Measurements from ENCODE around the gene SPTY2D1. TPM values are rescaled to one million over a fixed set of nuclear protein-coding genes. Genes with fewer than 3 reads are reported as not detected.

The SPTY2D1 gene
- total RNA-seq, 3 donors from 2014 or later (not counting 1 experiment from before 2014, with no cell fraction given) = 58.6 to 62.5 (median 62.0) TPM

DNA sequence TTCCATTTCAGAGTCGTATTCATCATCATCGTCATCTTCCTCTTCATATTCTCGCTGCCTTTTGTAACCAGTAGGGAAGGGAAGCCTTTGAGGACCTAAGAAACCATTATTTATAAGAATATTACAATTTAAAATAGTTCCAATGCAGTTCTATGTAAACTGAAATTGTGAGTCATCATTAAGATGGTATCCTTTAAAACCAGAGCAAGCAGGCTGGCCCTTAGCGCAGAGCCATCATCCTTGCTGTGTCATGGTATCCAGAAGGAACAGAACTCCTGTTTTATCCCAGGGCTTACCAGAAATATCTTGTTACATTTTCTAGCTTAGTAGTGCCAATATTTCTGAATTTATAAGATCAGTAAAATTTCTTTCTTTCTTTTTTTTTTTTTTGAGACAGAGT, 21.7 kb downstream of the SPTY2D1 start:
- Histone ChIP-seq H3K36me3 (ENCODE audit: control insufficient read depth, insufficient read depth, low read length) (peaks cover 69% of the 10 kb centered on the region), H3K27ac (ENCODE audit: low read length) (no peak overlapping the region), H3K27me3 (ENCODE audit: control insufficient read depth, insufficient read depth, low read length) (no peaks in the 10 kb centered on the region), H3K4me3 (ENCODE audit: low read length) (no peak overlapping the region), H3K4me1 (ENCODE audit: control insufficient read depth, insufficient read depth, low read length) (peaks cover 4% of the 10 kb centered on the region), H3K9me3 (ENCODE audit: control insufficient read depth, insufficient read depth, low read length) (no peaks in the 10 kb centered on the region)
- TF ChIP-seq, protein P1, sequence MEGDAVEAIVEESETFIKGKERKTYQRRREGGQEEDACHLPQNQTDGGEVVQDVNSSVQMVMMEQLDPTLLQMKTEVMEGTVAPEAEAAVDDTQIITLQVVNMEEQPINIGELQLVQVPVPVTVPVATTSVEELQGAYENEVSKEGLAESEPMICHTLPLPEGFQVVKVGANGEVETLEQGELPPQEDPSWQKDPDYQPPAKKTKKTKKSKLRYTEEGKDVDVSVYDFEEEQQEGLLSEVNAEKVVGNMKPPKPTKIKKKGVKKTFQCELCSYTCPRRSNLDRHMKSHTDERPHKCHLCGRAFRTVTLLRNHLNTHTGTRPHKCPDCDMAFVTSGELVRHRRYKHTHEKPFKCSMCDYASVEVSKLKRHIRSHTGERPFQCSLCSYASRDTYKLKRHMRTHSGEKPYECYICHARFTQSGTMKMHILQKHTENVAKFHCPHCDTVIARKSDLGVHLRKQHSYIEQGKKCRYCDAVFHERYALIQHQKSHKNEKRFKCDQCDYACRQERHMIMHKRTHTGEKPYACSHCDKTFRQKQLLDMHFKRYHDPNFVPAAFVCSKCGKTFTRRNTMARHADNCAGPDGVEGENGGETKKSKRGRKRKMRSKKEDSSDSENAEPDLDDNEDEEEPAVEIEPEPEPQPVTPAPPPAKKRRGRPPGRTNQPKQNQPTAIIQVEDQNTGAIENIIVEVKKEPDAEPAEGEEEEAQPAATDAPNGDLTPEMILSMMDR (IDR thresholded peaks at IDR 0.05) = no peak
- no peaks in the 10 kb centered on the region for H3K27me3 Mint-ChIP-seq (ENCODE audit: low read depth in 2 of 2)
- peaks cover 9 to 26% of the 10 kb centered on the region in 2 donors for H3K4me1 Mint-ChIP-seq
- intact Hi-C loops (cut with micrococcal nuclease) = no loop called here
- no peaks in the 10 kb centered on the region for H3K9me3 Mint-ChIP-seq
- no peak for ATAC-seq
- H3K4me3 Mint-ChIP-seq = no peak overlapping the region
- DNase-seq = no peak
- peaks cover 16% of the 10 kb centered on the region for H3K36me3 Mint-ChIP-seq
- WGBS (ENCODE audit: insufficient coverage) = 100% methylated on average over 1 of the region's 4 CpGs
- H3K27ac Mint-ChIP-seq = peak overlapping the region in 1 of 2 donors; percentile 10

DNA sequence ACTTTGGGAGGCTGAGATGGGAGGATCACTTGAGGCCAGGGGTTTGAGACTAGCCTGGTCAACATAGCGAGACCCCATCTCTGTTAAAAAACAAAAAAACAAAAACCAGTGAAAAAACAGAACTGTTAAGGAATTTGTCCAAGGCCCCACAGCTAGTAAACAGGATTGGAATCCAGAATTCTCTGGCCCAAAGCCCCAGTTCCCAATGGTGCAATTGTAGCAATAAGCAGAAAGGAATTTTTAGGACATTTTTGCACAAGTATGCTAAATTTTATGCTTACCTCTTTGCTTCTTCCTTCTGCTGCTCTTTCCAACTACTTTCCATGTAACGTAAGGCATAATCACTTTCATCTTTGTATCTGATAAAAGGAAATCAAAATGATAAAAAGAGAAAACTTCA, 22.9 kb downstream of the SPTY2D1 start:
- Histone ChIP-seq H3K9me3 (ENCODE audit: control insufficient read depth, insufficient read depth, low read length) (no peaks in the 10 kb centered on the region), H3K27ac (ENCODE audit: low read length) (no peak overlapping the region), H3K27me3 (ENCODE audit: control insufficient read depth, insufficient read depth, low read length) (no peaks in the 10 kb centered on the region), H3K4me1 (ENCODE audit: control insufficient read depth, insufficient read depth, low read length) (no peaks in the 10 kb centered on the region), H3K36me3 (ENCODE audit: control insufficient read depth, insufficient read depth, low read length) (peaks cover 74% of the 10 kb centered on the region), H3K4me3 (ENCODE audit: low read length) (no peak overlapping the region)
- intact Hi-C loops (cut with micrococcal nuclease) = no loop called here
- Mint-ChIP-seq H3K4me3 (no peak overlapping the region), H3K27me3 (ENCODE audit: low read depth in 2 of 2) (no peaks in the 10 kb centered on the region), H3K36me3 (peaks cover 20% of the 10 kb centered on the region), H3K4me1 (peaks cover 0 to 19% of the 10 kb centered on the region in 2 donors), H3K27ac (no peak overlapping the region), H3K9me3 (no peaks in the 10 kb centered on the region)
- 100% methylated on average over 1 of the region's 2 CpGs for WGBS (ENCODE audit: insufficient coverage)
- ATAC-seq (no peak), DNase-seq (no peak)
- TF ChIP-seq, protein P1 (IDR thresholded peaks at IDR 0.05) = no peak

DNA sequence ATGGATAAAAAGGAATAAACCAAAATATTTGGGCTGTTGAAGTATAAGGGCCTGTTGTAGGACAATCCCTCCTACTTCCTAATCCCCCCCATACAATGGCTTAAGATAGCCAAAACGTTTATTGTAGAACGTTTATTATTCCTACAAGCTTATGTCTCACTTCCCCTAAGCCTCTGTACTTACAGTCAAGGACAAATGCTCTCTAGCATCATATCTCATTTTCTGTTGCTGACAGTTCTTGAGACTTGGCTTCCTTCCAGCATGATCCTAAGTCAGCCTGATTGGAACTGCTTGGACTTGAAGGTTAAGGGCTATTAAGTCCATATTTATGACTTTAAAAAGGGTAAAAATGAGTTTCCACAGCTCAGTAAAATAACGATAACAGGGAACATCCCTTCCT, 25.8 kb downstream of the SPTY2D1 start:
- Histone ChIP-seq H3K9me3 (ENCODE audit: control insufficient read depth, insufficient read depth, low read length) (no peaks in the 10 kb centered on the region), H3K4me3 (ENCODE audit: low read length) (no peak overlapping the region), H3K27me3 (ENCODE audit: control insufficient read depth, insufficient read depth, low read length) (no peaks in the 10 kb centered on the region), H3K4me1 (ENCODE audit: control insufficient read depth, insufficient read depth, low read length) (no peaks in the 10 kb centered on the region), H3K27ac (ENCODE audit: low read length) (no peak overlapping the region), H3K36me3 (ENCODE audit: control insufficient read depth, insufficient read depth, low read length) (peaks cover 53% of the 10 kb centered on the region)
- H3K9me3 Mint-ChIP-seq = no peaks in the 10 kb centered on the region
- 96% methylated on average over 2 of the region's 3 CpGs for WGBS (ENCODE audit: insufficient coverage)
- no peaks in the 10 kb centered on the region for H3K27me3 Mint-ChIP-seq (ENCODE audit: low read depth in 2 of 2)
- H3K27ac Mint-ChIP-seq = no peak overlapping the region
- H3K4me3 Mint-ChIP-seq = no peak overlapping the region
- DNase-seq (no peak), ATAC-seq (no peak)
- TF ChIP-seq, protein P1 (IDR thresholded peaks at IDR 0.05) = no peak
- H3K4me1 Mint-ChIP-seq = peaks cover 0 to 1% of the 10 kb centered on the region in 2 donors
- intact Hi-C loops (cut with micrococcal nuclease) = no loop called here
- peaks cover 6% of the 10 kb centered on the region for H3K36me3 Mint-ChIP-seq

DNA sequence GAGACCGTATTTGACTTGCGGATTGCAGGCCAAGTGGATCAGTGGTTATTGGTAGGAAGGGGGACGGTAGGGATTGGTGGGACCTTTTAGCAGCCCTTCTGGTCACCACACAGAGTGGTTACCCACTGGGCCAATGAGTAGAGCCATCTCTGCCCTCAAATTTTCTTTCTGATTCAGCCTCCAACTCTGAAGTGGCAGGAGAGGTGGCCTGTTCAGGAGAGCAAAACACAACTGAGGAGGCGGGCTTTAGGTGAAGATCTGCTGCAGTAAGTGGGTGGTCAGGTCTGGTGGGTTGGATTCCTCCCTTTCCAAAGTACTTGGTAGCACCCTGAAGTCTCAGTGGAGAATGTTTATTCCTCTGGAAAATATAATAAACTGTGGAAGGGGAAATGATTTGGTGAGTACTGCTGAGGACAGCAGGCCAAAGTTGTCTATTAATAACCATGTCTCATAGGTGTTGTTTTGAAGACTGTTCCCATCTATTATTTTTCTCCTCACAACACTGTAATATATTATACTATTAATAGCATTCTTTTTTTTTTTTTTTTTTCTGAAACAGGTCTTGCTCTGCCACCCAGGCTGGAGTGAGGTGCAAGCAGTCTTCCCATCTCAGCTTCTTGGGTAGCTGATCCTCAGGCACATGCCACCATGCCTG, 33.1 kb downstream of the SPTY2D1 start:
- TF ChIP-seq, protein P1 (IDR thresholded peaks at IDR 0.05) = no peak
- H3K4me3 Mint-ChIP-seq = no peak overlapping the region
- no peak overlapping the region for H3K4me3 ChIP-seq (ENCODE audit: low read length)
- no peaks in the 10 kb centered on the region for H3K4me1 Mint-ChIP-seq
- 94% methylated on average over 4 of the region's 4 CpGs for WGBS (ENCODE audit: insufficient coverage)
- H3K27me3 Mint-ChIP-seq (ENCODE audit: low read depth in 2 of 2) = no peaks in the 10 kb centered on the region
- no peaks in the 10 kb centered on the region for H3K36me3 Mint-ChIP-seq
- DNase-seq (no peak), ATAC-seq (no peak)
- intact Hi-C loops (cut with micrococcal nuclease) = no loop called here
- H3K27ac Mint-ChIP-seq = peak overlapping the region in 1 of 2 donors; percentile 20
- no peak overlapping the region for H3K27ac ChIP-seq (ENCODE audit: low read length)
- no peaks in the 10 kb centered on the region for H3K4me1 ChIP-seq (ENCODE audit: control insufficient read depth, insufficient read depth, low read length)
- H3K9me3 ChIP-seq (ENCODE audit: control insufficient read depth, insufficient read depth, low read length) = no peaks in the 10 kb centered on the region
- peaks cover 2% of the 10 kb centered on the region for H3K36me3 ChIP-seq (ENCODE audit: control insufficient read depth, insufficient read depth, low read length)
- H3K9me3 Mint-ChIP-seq = no peaks in the 10 kb centered on the region
- no peaks in the 10 kb centered on the region for H3K27me3 ChIP-seq (ENCODE audit: control insufficient read depth, insufficient read depth, low read length)
